Measurements from ENCODE around the gene PPP1R9A.

PPP1R9A gene

GRCh38 chr7:95041031-95041430, 133.6 kb downstream of the PPP1R9A start:
- no peak overlapping the region for H3K4me3 ChIP-seq (ENCODE audit: low read depth, low read length)
- no peak for TF ChIP-seq CTCF (IDR thresholded peaks at IDR 0.05; ENCODE audit: control insufficient read depth, extremely low read depth, insufficient read depth)
- DNase-seq (ENCODE audit: low read depth), result no peak

- no peak for DNase-seq (ENCODE audit: low read depth)
- no peak overlapping the region for H3K4me3 ChIP-seq (ENCODE audit: low read depth, low read length)
Measured at GRCh38 chr7:95045236-95045923, 138.0 kb downstream of the PPP1R9A start.

GRCh38 chr7:95046494-95047240, 139.3 kb downstream of the PPP1R9A start:
- no peak overlapping the region for H3K4me3 ChIP-seq (ENCODE audit: low read depth, low read length)
- no peak for DNase-seq (ENCODE audit: low read depth)
- no peak for TF ChIP-seq CTCF (IDR thresholded peaks at IDR 0.05; ENCODE audit: control insufficient read depth, extremely low read depth, insufficient read depth)

More at GRCh38 chr7:95045236-95045923, 138.0 kb downstream of the PPP1R9A start:
- peak; percentile 57 for TF ChIP-seq CTCF (IDR thresholded peaks at IDR 0.05; ENCODE audit: control insufficient read depth, extremely low read depth, insufficient read depth)

- no peak for DNase-seq (ENCODE audit: low read depth)
- no peak for TF ChIP-seq CTCF (IDR thresholded peaks at IDR 0.05; ENCODE audit: control insufficient read depth, extremely low read depth, insufficient read depth)
- H3K4me3 ChIP-seq (ENCODE audit: low read depth, low read length), result no peak overlapping the region
Measured at GRCh38 chr7:95047291-95047690, 139.9 kb downstream of the PPP1R9A start.

- DNase-seq (ENCODE audit: low read depth), result no peak
- no peak for TF ChIP-seq CTCF (IDR thresholded peaks at IDR 0.05; ENCODE audit: control insufficient read depth, extremely low read depth, insufficient read depth)
- H3K4me3 ChIP-seq (ENCODE audit: low read depth, low read length), result no peak overlapping the region
Measured at GRCh38 chr7:95052566-95053094, 145.2 kb downstream of the PPP1R9A start.

GRCh38 chr7:95054386-95054785, 147.0 kb downstream of the PPP1R9A start:
- no peak overlapping the region for H3K4me3 ChIP-seq (ENCODE audit: low read depth, low read length)
- no peak for DNase-seq (ENCODE audit: low read depth)
- TF ChIP-seq CTCF (IDR thresholded peaks at IDR 0.05; ENCODE audit: control insufficient read depth, extremely low read depth, insufficient read depth), result no peak

Data from LNCaP clone FGC (cell line).